ENCODE results near the gene BUB3. TPM values are rescaled to one million over a fixed set of nuclear protein-coding genes. Genes with fewer than 3 reads are reported as not detected.
A peak's percentile ranks its signal among the peaks of the same experiment; 100 is the strongest.

Gene BUB3
- total and polyA plus RNA-seq, 2 of the 13 experiments (the other 11 are each of a cell fraction or from before 2014, with no cell fraction given): 174 to 188 TPM

- no peak for TF ChIP-seq ZNF264 (CRISPR knock-in tag; IDR thresholded peaks at IDR 0.05)
- TF ChIP-seq ZMAT3 (CRISPR knock-in tag; conservative IDR thresholded peaks at IDR 0.05): no peak
- TF ChIP-seq, protein P1, sequence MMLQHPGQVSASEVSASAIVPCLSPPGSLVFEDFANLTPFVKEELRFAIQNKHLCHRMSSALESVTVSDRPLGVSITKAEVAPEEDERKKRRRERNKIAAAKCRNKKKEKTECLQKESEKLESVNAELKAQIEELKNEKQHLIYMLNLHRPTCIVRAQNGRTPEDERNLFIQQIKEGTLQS (CRISPR knock-in tag; IDR thresholded peaks at IDR 0.05): no peak
- no peak for TF ChIP-seq MBD4 (IDR thresholded peaks at IDR 0.05; ENCODE audit: borderline replicate concordance, low read length)
- no peak for TF ChIP-seq ZNF44 (CRISPR knock-in tag; IDR thresholded peaks at IDR 0.05)
- TF ChIP-seq ZNF589 (CRISPR knock-in tag; conservative IDR thresholded peaks at IDR 0.05): no peak
- TF ChIP-seq SETDB1 (CRISPR knock-in tag; IDR thresholded peaks at IDR 0.05; ENCODE audit: borderline replicate concordance): no peak
- peak; percentile 54; the same call in 1 of the 2 replicates for TF ChIP-seq ZNF687 (CRISPR knock-in tag; IDR thresholded peaks at IDR 0.05)
- no peak for TF ChIP-seq MED13 (CRISPR knock-in tag; IDR thresholded peaks at IDR 0.05)
- 0 out of 2 replicates have a peak, but pooled peaks have one; percentile 12 for TF ChIP-seq GABPA (IDR thresholded peaks at IDR 0.05; ENCODE audit: low read depth, low read length)
- TF ChIP-seq GABPA (CRISPR knock-in tag; IDR thresholded peaks at IDR 0.05; ENCODE audit: low read depth): no peak
- TF ChIP-seq, protein P2, sequence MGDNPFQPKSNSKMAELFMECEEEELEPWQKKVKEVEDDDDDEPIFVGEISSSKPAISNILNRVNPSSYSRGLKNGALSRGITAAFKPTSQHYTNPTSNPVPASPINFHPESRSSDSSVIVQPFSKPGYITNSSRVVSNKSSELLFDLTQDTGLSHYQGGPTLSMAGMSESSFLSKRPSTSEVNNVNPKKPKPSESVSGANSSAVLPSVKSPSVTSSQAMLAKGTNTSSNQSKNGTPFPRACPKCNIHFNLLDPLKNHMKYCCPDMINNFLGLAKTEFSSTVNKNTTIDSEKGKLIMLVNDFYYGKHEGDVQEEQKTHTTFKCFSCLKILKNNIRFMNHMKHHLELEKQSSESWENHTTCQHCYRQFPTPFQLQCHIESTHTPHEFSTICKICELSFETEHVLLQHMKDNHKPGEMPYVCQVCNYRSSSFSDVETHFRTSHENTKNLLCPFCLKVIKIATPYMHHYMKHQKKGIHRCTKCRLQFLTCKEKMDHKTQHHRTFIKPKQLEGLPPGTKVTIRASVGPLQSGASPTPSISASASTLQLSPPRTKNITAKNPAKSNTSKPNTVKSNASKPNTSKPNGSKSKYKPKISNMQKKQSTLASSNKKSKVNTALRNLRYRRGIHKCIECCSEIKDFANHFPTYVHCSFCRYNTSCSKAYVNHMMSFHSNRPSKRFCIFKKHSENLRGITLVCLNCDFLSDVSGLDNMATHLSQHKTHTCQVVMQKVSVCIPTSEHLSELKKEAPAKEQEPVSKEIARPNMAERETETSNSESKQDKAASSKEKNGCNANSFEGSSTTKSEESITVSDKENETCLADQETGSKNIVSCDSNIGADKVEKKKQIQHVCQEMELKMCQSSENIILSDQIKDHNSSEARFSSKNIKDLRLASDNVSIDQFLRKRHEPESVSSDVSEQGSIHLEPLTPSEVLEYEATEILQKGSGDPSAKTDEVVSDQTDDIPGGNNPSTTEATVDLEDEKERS (CRISPR knock-in tag; IDR thresholded peaks at IDR 0.05): no peak
- no peak for TF ChIP-seq ZNF552 (CRISPR knock-in tag; IDR thresholded peaks at IDR 0.05; ENCODE audit: borderline replicate concordance)
- TF ChIP-seq NFYB (CRISPR knock-in tag; IDR thresholded peaks at IDR 0.05): no peak
- no peak for TF ChIP-seq ELF3 (CRISPR knock-in tag; IDR thresholded peaks at IDR 0.05)
- no peak for TF ChIP-seq ZBTB38 (CRISPR knock-in tag; IDR thresholded peaks at IDR 0.05)
- TF ChIP-seq ZNF607 (CRISPR knock-in tag; IDR thresholded peaks at IDR 0.05; ENCODE audit: borderline replicate concordance): no peak; the same call in 1 of the 2 replicates
- TF ChIP-seq BRD4 (CRISPR knock-in tag; IDR thresholded peaks at IDR 0.05): no peak
- TF ChIP-seq CBX2 (IDR thresholded peaks at IDR 0.05; ENCODE audit: low read depth, low read length): peak; percentile 93
- TF ChIP-seq CBX2 (CRISPR knock-in tag; IDR thresholded peaks at IDR 0.05; ENCODE audit: low read depth): 0 out of 2 replicates have a peak, but pooled peaks have one; percentile 36
- TF ChIP-seq ZFP90 (CRISPR knock-in tag; IDR thresholded peaks at IDR 0.05; ENCODE audit: borderline replicate concordance): no peak
- TF ChIP-seq ZUFSP (CRISPR knock-in tag; IDR thresholded peaks at IDR 0.05; ENCODE audit: borderline replicate concordance): no peak
Measured at GRCh38 chr10:123140164-123140982, 13.8 kb upstream of the BUB3 start (continued).

Data from HepG2 (cell line).